ENCODE data around the gene ACBD4. TPM values are rescaled to one million over a fixed set of nuclear protein-coding genes. Genes with fewer than 3 reads are reported as not detected.

ACBD4 gene
- total and polyA plus RNA-seq, 2 donors (not counting 3 experiments of a cell fraction or from before 2014, with no cell fraction given) = 4.5 to 7.5 TPM

DNA sequence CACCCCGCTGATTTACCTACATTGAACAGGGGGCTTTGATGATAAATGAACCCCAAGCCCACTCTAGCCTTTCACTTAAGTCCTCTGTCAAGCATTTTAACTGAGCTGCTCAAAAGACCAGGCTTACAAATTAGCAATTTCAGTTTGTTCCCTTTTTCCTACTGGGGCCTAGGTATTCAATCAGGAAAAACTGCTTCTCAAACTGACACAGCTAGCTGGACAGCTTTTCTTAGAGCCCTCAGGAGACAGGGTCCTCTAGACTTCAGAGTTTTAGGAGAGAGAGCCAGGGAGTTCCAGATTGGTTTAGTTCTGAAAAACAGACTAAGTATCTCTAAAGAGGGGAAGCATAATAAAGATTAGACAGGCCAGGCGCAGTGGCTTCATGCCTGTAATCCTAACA is 20.0 kb downstream of the ACBD4 start:
- no peak overlapping the region for H3K27ac ChIP-seq (ENCODE audit: insufficient read depth, low read depth, low read length)
- peaks cover 39% of the 10 kb centered on the region for H3K4me1 ChIP-seq (ENCODE audit: control insufficient read depth, extremely low read depth, insufficient read depth, low read length)
- no TSS peak for BruUV-seq (replicated peaks)
- dilution Hi-C loops (cut with MboI; ENCODE audit: extremely low pct_ligation_motif_present, low sequenced_read_pairs) (no loop called here), intact Hi-C loops (cut with micrococcal nuclease) (no loop called here)
- H3K36me3 ChIP-seq (ENCODE audit: control insufficient read depth in 2 of 2, extremely low read depth in 1 of 2, insufficient read depth in 2 of 2, low read length in 2 of 2) = no peaks in the 10 kb centered on the region
- H2AFZ ChIP-seq (ENCODE audit: low read depth, low read length) = no peak overlapping the region
- no peaks in the 10 kb centered on the region for H3K27me3 ChIP-seq (ENCODE audit: control insufficient read depth in 2 of 2, insufficient read depth in 2 of 2, low read length in 2 of 2)
- peaks cover 29% of the 10 kb centered on the region for H3K79me2 ChIP-seq (ENCODE audit: control insufficient read depth, insufficient read depth, low read length)
- FAIRE-seq = no peak
- CTCF ChIA-PET = interaction anchor here (0.6 to 2.5 kb wide), 5 partner anchors 20 to 1037 kb away, joined by 3 to 17 read pairs (median 3); partner anchors contain the start of genes ACBD4 and KANSL1
- no peak overlapping the region for H3K4me3 ChIP-seq (replicated peaks in 1 of 3; ENCODE audit: insufficient read depth in 1 of 3, low read depth in 1 of 3, low read length in 3 of 3)
- DNase-seq (ENCODE audit: low read depth, low spot score) = no peak
- no peaks in the 10 kb centered on the region for H4K20me1 ChIP-seq (replicated peaks; ENCODE audit: control insufficient read depth, extremely low read depth, insufficient read depth, low read length)
- H3K4me2 ChIP-seq (ENCODE audit: insufficient read depth, low read length) = no peak overlapping the region
- H3K9me3 ChIP-seq (replicated peaks; ENCODE audit: control insufficient read depth, insufficient read depth, low read length) = no peaks in the 10 kb centered on the region
- POLR2A ChIA-PET = interaction anchor here (0.7 kb wide), 1 partner anchor 184 kb away, joined by 9 read pairs; no protein-coding TSS in a partner anchor
- H3K9ac ChIP-seq (replicated peaks; ENCODE audit: extremely low read depth, insufficient read depth, low read length) = no peak overlapping the region
- H3K9me1 ChIP-seq (replicated peaks; ENCODE audit: control insufficient read depth, extremely low read depth, insufficient read depth, low read length) = no peaks in the 10 kb centered on the region
- TF ChIP-seq POLR2AphosphoS5 (IDR thresholded peaks at IDR 0.05; ENCODE audit: insufficient read depth, low read depth, low read length) (no peak), JUN (IDR thresholded peaks at IDR 0.05; ENCODE audit: borderline replicate concordance, insufficient read depth, insufficient read length, low read depth) (no peak), POLR2A (IDR thresholded peaks at IDR 0.05; ENCODE audit: low read depth, low read length) (no peak), EZH2 (IDR thresholded peaks at IDR 0.05; ENCODE audit: borderline replicate concordance, low read depth, low read length, severe bottlenecking) (no peak), GATA2 (IDR thresholded peaks at IDR 0.05; ENCODE audit: insufficient read depth, insufficient read length, low read depth, low read length) (no peak), MYC (IDR thresholded peaks at IDR 0.05; ENCODE audit: low read depth, low read length) (no peak), FOS (IDR thresholded peaks at IDR 0.05; ENCODE audit: borderline replicate concordance, insufficient read depth, low read length) (no peak)
- TF ChIP-seq, protein P1, sequence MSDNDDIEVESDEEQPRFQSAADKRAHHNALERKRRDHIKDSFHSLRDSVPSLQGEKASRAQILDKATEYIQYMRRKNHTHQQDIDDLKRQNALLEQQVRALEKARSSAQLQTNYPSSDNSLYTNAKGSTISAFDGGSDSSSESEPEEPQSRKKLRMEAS (IDR thresholded peaks at IDR 0.05; ENCODE audit: insufficient read depth, insufficient read length) = no peak
- TF ChIP-seq, protein P2, sequence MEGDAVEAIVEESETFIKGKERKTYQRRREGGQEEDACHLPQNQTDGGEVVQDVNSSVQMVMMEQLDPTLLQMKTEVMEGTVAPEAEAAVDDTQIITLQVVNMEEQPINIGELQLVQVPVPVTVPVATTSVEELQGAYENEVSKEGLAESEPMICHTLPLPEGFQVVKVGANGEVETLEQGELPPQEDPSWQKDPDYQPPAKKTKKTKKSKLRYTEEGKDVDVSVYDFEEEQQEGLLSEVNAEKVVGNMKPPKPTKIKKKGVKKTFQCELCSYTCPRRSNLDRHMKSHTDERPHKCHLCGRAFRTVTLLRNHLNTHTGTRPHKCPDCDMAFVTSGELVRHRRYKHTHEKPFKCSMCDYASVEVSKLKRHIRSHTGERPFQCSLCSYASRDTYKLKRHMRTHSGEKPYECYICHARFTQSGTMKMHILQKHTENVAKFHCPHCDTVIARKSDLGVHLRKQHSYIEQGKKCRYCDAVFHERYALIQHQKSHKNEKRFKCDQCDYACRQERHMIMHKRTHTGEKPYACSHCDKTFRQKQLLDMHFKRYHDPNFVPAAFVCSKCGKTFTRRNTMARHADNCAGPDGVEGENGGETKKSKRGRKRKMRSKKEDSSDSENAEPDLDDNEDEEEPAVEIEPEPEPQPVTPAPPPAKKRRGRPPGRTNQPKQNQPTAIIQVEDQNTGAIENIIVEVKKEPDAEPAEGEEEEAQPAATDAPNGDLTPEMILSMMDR (IDR thresholded peaks at IDR 0.05; ENCODE audit: extremely low read depth in 1 of 2, insufficient read depth in 1 of 2, low read depth in 1 of 2, low read length in 2 of 2) = no peak
